GM12892 (cell line): ENCODE results near the gene SRP68.

Experiments used
- POLR2A ChIP-seq: IDR thresholded peaks from 2 replicates; pipeline ENCODE4 v1.6.1; 2011; ENCODE audit warnings: low read depth, low read length, control low read depth
- POLR2AphosphoS5 ChIP-seq: IDR thresholded peaks from 2 replicates; pipeline ENCODE4 v1.6.1; 2011; ENCODE audit warnings: low read depth, low read length, control low read depth
- TAF1 ChIP-seq: IDR thresholded peaks from 2 replicates; pipeline ENCODE4 v1.6.1; 2011; ENCODE audit warnings: low read depth, mild to moderate bottlenecking, control low read depth, low read length, borderline replicate concordance

GRCh38 chr17:76121932-76122430 is 49.7 kb upstream of the SRP68 start:
- TF ChIP-seq TAF1, result no peak
- TF ChIP-seq POLR2A, result no peak
- no peak for TF ChIP-seq POLR2AphosphoS5
